OCI-LY7 (cell line): ENCODE data around the gene ELMO1. TPM values are rescaled to one million over a fixed set of nuclear protein-coding genes. Genes with fewer than 3 reads are reported as not detected.

Experiments used
- BruUV-seq: library from RNA; stranded (reverse); fragments of 400-500 nt; replicated peaks from 2 replicates; lab custom pipeline; 2021; lab: Mats Ljungman, UMichigan
- CTCF ChIA-PET: fragments of 300-600 bp; sonication (Branson Sonifier 250); formaldehyde crosslinking; loops from one replicate; lab custom pipeline; 2022; ENCODE audit warnings: antibody characterized with exemption; ENCODE audit not compliant: unreplicated experiment; lab: Charles Lee
- POLR2A ChIA-PET: fragments of 300-600 bp; sonication (Branson Sonifier 250); formaldehyde crosslinking; loops from one replicate; lab custom pipeline; 2022; ENCODE audit warnings: antibody characterized with exemption; lab: Charles Lee
- DNase-seq: peaks from one replicate; pipeline ENCODE4 v3.0.0-alpha.2; 2015; ENCODE audit warnings: low spot score
- H2AFZ ChIP-seq: fragments of 200-600 bp; sonication (generic), shearing (Covaris generic); 2 replicates; pipeline ENCODE4 v1.6.1; 2014; ENCODE audit warnings: mild to moderate bottlenecking, antibody characterized with exemption, low read length, moderate library complexity
- H3K27ac ChIP-seq: fragments of 200-600 bp; sonication (generic); 2 replicates; pipeline ENCODE4 v1.5.1; 2014; ENCODE audit warnings: mixed run types, low read depth, mild to moderate bottlenecking, moderate library complexity, low read length, inconsistent platforms; ENCODE audit not compliant: poor library complexity, severe bottlenecking
- H3K36me3 ChIP-seq: fragments of 200-600 bp; sonication (generic); 2 replicates; pipeline ENCODE4 v1.6.1; 2014; ENCODE audit warnings: mild to moderate bottlenecking, antibody characterized with exemption, low read length, moderate library complexity, mixed read lengths; ENCODE audit not compliant: insufficient read depth
- H3K4me1 ChIP-seq: fragments of 200-600 bp; sonication (generic); 2 replicates; pipeline ENCODE4 v1.5.1; 2014; ENCODE audit warnings: mild to moderate bottlenecking, low read length; ENCODE audit not compliant: insufficient read depth, poor library complexity, severe bottlenecking
- H3K4me2 ChIP-seq: fragments of 200-600 bp; sonication (generic); 2 replicates; pipeline ENCODE4 v1.6.1; 2014; ENCODE audit warnings: mild to moderate bottlenecking, low read length
- H3K4me3 ChIP-seq: fragments of 200-600 bp; sonication (generic); 2 replicates; pipeline ENCODE4 v1.5.1; 2014; ENCODE audit warnings: mild to moderate bottlenecking, low read depth, low read length; ENCODE audit not compliant: poor library complexity, severe bottlenecking
- H3K79me2 ChIP-seq: fragments of 200-600 bp; sonication (generic); 2 replicates; pipeline ENCODE4 v1.6.1; 2016; ENCODE audit warnings: low read depth, mild to moderate bottlenecking, low read length, moderate library complexity, mixed read lengths; ENCODE audit not compliant: insufficient read depth
- H3K9me2 ChIP-seq: fragments of 200-600 bp; sonication (generic); 2 replicates; pipeline ENCODE4 v1.6.1; 2016; ENCODE audit warnings: mild to moderate bottlenecking, low read length, mixed read lengths; ENCODE audit not compliant: insufficient read depth
- H3K9me3 ChIP-seq: fragments of 200-600 bp; sonication (generic); 2 replicates; pipeline ENCODE4 v1.6.1; 2014; ENCODE audit warnings: mild to moderate bottlenecking, mixed run types, low read length, mixed read lengths
- H4K20me1 ChIP-seq: fragments of 200-600 bp; sonication (generic); 2 replicates; pipeline ENCODE4 v1.6.1; 2014; ENCODE audit warnings: mild to moderate bottlenecking, antibody characterized with exemption, low read length, moderate library complexity, mixed read lengths; ENCODE audit not compliant: insufficient read depth
- CTCF ChIP-seq: fragments of 200-600 bp; sonication (generic); conservative IDR thresholded peaks from 2 replicates; pipeline ENCODE4 v1.5.1; 2014; ENCODE audit warnings: mild to moderate bottlenecking, antibody characterized with exemption, low read length, moderate library complexity, mixed read lengths
- EZH2phosphoT487 ChIP-seq: fragments of 200-600 bp; sonication (generic); IDR thresholded peaks from 2 replicates; pipeline ENCODE4 v1.6.1; 2018; ENCODE audit warnings: low read depth, borderline replicate concordance, mild to moderate bottlenecking, mixed run types, antibody characterized with exemption, low read length, moderate library complexity, mixed read lengths
- intact Hi-C: fragments of 100-400 bp; cut with micrococcal nuclease; formaldehyde crosslinking; loops from one replicate; pipeline ENCODE4 v1.10.0; 2022; ENCODE audit not compliant: unreplicated experiment
- total RNA-seq, 2 experiments: library from RNA; depleted of rRNA in 1 of 2; stranded (reverse); fragments of >200 nt in 1 of 2; shearing (Covaris generic) in 1 of 2; gene quantifications; 2 replicates each; pipeline ENCODE4 v1.2.3, GENCODE V29; 2014 to 2022

The ELMO1 gene
- total RNA-seq, 2 experiments from 2014 or later: 101 to 103 TPM

GRCh38 chr7:37000511-37000910 is 448.2 kb downstream of the ELMO1 start:
- Histone ChIP-seq H3K4me1 (no peaks in the 10 kb centered on the region), H3K27ac (no peak overlapping the region), H3K36me3 (peaks cover 26% of the 10 kb centered on the region), H3K4me3 (no peak overlapping the region), H3K9me2 (no peaks in the 10 kb centered on the region), H3K9me3 (no peaks in the 10 kb centered on the region), H3K4me2 (no peak overlapping the region), H4K20me1 (no peaks in the 10 kb centered on the region), H2AFZ (no peak overlapping the region), H3K79me2 (no peaks in the 10 kb centered on the region)
- intact Hi-C loops: no loop called here
- no peak for TF ChIP-seq CTCF
- no peak for TF ChIP-seq EZH2phosphoT487
- CTCF ChIA-PET: no interaction called here
- no TSS peak for BruUV-seq
- DNase-seq: no peak
- POLR2A ChIA-PET: no interaction called here

- no peak overlapping the region for H2AFZ ChIP-seq
- no peak overlapping the region for H3K4me3 ChIP-seq
- POLR2A ChIA-PET: interaction anchor here (1.3 kb wide), 1 partner anchor 14 kb away, joined by 3 read pairs; no protein-coding TSS in a partner anchor
- CTCF ChIA-PET: no interaction called here
- H3K36me3 ChIP-seq: peaks cover 26% of the 10 kb centered on the region
- intact Hi-C loops: no loop called here
- no TSS peak for BruUV-seq
- no peaks in the 10 kb centered on the region for H3K9me2 ChIP-seq
- DNase-seq: no peak
- H3K27ac ChIP-seq: no peak overlapping the region
- no peaks in the 10 kb centered on the region for H3K9me3 ChIP-seq
- H3K4me2 ChIP-seq: no peak overlapping the region
- TF ChIP-seq EZH2phosphoT487 (no peak), CTCF (no peak)
- H4K20me1 ChIP-seq: no peaks in the 10 kb centered on the region
- no peaks in the 10 kb centered on the region for H3K79me2 ChIP-seq
- no peaks in the 10 kb centered on the region for H3K4me1 ChIP-seq
Observed at GRCh38 chr7:36999626-37000485, 448.8 kb downstream of the ELMO1 start.

GRCh38 chr7:36995776-36996175 is 452.9 kb downstream of the ELMO1 start:
- Histone ChIP-seq H3K9me2 (no peaks in the 10 kb centered on the region), H3K36me3 (no peaks in the 10 kb centered on the region), H3K4me2 (no peak overlapping the region), H3K9me3 (no peaks in the 10 kb centered on the region), H3K4me1 (no peaks in the 10 kb centered on the region), H3K4me3 (no peak overlapping the region), H2AFZ (no peak overlapping the region), H3K27ac (no peak overlapping the region), H4K20me1 (no peaks in the 10 kb centered on the region), H3K79me2 (no peaks in the 10 kb centered on the region)
- no TSS peak for BruUV-seq
- intact Hi-C loops: no loop called here
- no peak for DNase-seq
- TF ChIP-seq CTCF (no peak), EZH2phosphoT487 (no peak)
- ChIA-PET POLR2A (interaction anchor here (0.5 kb wide), 1 partner anchor 12 kb away, joined by 3 read pairs; no protein-coding TSS in a partner anchor), CTCF (no interaction called here)
